Measurements from ENCODE around the gene PNPLA3. TPM values are rescaled to one million over a fixed set of nuclear protein-coding genes. Genes with fewer than 3 reads are reported as not detected.
"Not testable (repeated sequence)": the region's sequence is repeated elsewhere in the genome, so short reads cannot be mapped to it uniquely, and the experiment has no call there.

Gene PNPLA3
- total RNA-seq, 2 experiments from 2014 or later, result 0.58 to 0.70 TPM

DNA sequence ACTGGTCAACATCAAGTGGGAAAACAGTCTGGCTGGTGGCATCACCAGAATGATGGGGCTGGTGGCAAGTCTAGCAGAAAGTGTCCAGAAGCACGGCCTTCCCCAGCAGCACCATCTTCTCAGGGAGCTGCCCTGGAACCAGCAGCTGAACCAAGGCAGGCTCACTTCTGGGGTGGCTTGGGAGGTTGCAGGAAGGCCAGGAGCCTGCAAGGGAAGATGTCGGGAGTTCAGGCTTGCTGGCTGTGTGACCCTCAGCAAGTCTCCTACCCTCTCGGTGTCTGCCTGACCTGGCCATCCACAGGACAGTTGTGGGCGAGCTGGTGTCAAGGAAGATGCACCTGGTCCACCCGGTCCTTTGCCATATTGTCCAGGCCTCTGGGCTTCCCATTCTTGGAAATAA is 29.5 kb upstream of the PNPLA3 start:
- TF ChIP-seq, protein P1, sequence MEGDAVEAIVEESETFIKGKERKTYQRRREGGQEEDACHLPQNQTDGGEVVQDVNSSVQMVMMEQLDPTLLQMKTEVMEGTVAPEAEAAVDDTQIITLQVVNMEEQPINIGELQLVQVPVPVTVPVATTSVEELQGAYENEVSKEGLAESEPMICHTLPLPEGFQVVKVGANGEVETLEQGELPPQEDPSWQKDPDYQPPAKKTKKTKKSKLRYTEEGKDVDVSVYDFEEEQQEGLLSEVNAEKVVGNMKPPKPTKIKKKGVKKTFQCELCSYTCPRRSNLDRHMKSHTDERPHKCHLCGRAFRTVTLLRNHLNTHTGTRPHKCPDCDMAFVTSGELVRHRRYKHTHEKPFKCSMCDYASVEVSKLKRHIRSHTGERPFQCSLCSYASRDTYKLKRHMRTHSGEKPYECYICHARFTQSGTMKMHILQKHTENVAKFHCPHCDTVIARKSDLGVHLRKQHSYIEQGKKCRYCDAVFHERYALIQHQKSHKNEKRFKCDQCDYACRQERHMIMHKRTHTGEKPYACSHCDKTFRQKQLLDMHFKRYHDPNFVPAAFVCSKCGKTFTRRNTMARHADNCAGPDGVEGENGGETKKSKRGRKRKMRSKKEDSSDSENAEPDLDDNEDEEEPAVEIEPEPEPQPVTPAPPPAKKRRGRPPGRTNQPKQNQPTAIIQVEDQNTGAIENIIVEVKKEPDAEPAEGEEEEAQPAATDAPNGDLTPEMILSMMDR (IDR thresholded peaks at IDR 0.05), result no peak
- DNase-seq (no peak), ATAC-seq (no peak)
- ChIA-PET POLR2A (no interaction called here), CTCF (no interaction called here)
- peaks cover 3% of the 10 kb centered on the region for H3K4me1 Mint-ChIP-seq (ENCODE audit: low read depth)
- H3K4me3 Mint-ChIP-seq, result no peak overlapping the region
- H3K27me3 Mint-ChIP-seq, result peaks cover 22% of the 10 kb centered on the region
- H3K9me3 Mint-ChIP-seq, result no peaks in the 10 kb centered on the region
- H3K27ac Mint-ChIP-seq, result no peak overlapping the region
- intact Hi-C loops (cut with micrococcal nuclease), result no loop called here
- no peaks in the 10 kb centered on the region for H3K36me3 Mint-ChIP-seq (ENCODE audit: low read depth)

DNA sequence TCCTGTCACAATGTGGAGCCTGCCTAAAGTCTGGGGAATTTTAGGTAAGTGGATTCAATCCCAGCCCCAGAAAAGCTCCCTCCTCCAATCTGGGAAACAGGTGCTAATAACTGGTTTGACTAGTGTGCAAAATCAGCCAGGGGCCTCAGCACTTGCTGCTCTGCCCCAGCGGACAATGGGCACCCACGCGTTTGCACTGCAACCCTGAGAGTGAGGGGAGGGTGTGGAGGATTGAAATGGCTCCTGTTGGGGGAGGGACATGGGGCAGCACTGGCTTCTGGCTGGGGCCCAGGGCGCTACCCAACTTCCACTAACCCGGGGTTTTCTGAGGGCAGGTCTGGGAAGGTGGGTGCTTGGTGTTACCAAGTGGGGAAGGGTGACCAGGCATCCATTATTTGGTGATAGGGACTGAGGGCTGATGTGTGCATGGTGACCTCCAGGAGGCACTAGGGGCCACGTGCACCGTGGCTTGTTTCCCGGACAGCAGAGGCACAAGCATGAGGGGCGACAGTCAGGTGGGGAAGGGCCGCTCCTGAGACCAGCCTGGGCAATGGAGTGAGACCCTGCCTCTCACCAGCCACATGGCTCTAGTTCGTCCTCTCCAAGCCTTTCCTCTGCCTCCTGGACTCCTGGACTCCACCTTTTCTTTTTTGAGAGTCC is 27.5 kb upstream of the PNPLA3 start:
- no peak for ATAC-seq
- no peaks in the 10 kb centered on the region for H3K36me3 Mint-ChIP-seq (ENCODE audit: low read depth)
- H3K27me3 Mint-ChIP-seq, result peaks cover 12% of the 10 kb centered on the region

DNA sequence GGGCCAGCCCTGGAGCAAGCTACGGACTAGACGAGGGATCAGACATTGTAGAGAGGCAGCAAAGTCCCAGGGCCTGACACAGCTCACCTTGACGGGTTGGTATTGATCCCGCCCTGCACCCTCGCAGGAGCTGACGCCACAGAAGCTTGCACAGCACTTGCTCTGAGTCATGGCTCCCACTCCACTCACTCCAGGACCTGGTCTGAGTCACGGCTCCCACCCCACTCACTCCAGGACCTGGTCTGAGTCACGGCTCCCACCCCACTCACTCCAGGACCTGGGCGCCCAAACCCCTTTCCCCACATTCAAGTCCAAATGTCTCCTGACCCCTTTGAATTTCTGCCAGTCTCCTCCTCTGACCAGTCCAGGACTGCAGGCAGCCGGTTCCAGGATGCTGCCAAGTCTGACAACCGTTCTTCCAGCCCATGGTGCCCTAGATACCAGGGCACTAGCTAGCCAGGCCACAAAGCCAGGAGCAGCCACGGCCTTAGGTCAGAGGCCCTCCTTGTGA is 25.8 kb upstream of the PNPLA3 start:
- ATAC-seq (no peak), DNase-seq (no peak)
- TF ChIP-seq, protein P1 (IDR thresholded peaks at IDR 0.05), result no peak
- peaks cover 8% of the 10 kb centered on the region for H3K27me3 Mint-ChIP-seq
- ChIA-PET POLR2A (interaction anchor here (0.6 kb wide), 1 partner anchor 1180 kb away, joined by 3 read pairs; no protein-coding TSS in a partner anchor), CTCF (interaction anchor here (1.0 to 1.7 kb wide), 4 partner anchors 11 to 48 kb away, joined by 3 to 7 read pairs (median 5); no protein-coding TSS in a partner anchor)
- H3K36me3 Mint-ChIP-seq (ENCODE audit: low read depth), result no peaks in the 10 kb centered on the region
- no peaks in the 10 kb centered on the region for H3K4me1 Mint-ChIP-seq (ENCODE audit: low read depth)
- intact Hi-C loops (cut with micrococcal nuclease), result no loop called here
- no peak overlapping the region for H3K27ac Mint-ChIP-seq
- H3K9me3 Mint-ChIP-seq, result no peaks in the 10 kb centered on the region
- H3K4me3 Mint-ChIP-seq, result no peak overlapping the region

More for the DNA sequence above, 27.5 kb upstream of the PNPLA3 start:
- intact Hi-C loops (cut with micrococcal nuclease), result no loop called here
- H3K4me3 Mint-ChIP-seq, result no peak overlapping the region
- DNase-seq, result no peak
- H3K27ac Mint-ChIP-seq, result no peak overlapping the region
- H3K9me3 Mint-ChIP-seq, result no peaks in the 10 kb centered on the region
- H3K4me1 Mint-ChIP-seq (ENCODE audit: low read depth), result peaks cover 3% of the 10 kb centered on the region
- ChIA-PET POLR2A (no interaction called here), CTCF (interaction anchor here (1.5 to 1.6 kb wide), 2 partner anchors 11 to 50 kb away, joined by 3 to 5 read pairs; no protein-coding TSS in a partner anchor)
- TF ChIP-seq, protein P1 (IDR thresholded peaks at IDR 0.05), result no peak

DNA sequence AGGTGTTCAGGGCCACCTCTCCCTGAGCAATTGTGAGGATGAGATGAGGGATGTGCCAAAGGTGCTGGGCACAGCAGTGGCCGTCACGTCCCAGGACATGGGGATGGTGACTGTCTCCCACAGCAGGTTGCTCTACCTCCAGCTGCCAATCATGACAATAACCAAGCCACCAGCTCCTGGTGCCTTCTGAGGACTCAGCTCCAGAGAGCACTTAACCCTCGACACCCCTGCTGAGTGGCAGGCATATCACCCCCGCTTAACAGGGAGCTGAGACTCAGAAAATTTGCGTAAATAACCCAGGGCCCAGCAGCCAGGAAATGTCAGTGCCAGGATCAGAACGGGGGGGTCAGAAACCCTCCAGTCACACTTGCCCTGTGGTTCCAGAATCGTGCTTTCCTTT is 23.4 kb upstream of the PNPLA3 start:
- no peak overlapping the region for H3K27ac Mint-ChIP-seq
- no peaks in the 10 kb centered on the region for H3K36me3 Mint-ChIP-seq (ENCODE audit: low read depth)
- CTCF ChIA-PET, result interaction anchor here (1.3 to 2.4 kb wide), 2 partner anchors 15 to 17 kb away, joined by 5 to 17 read pairs; no protein-coding TSS in a partner anchor
- TF ChIP-seq, protein P1 (IDR thresholded peaks at IDR 0.05), result no peak
- H3K9me3 Mint-ChIP-seq, result no peaks in the 10 kb centered on the region
- H3K4me3 Mint-ChIP-seq, result no peak overlapping the region
- H3K27me3 Mint-ChIP-seq, result peaks cover 3% of the 10 kb centered on the region
- ATAC-seq (no peak), DNase-seq (no peak)
- POLR2A ChIA-PET, result interaction anchor here (1.3 kb wide), 1 partner anchor 26 kb away, joined by 4 read pairs; no protein-coding TSS in a partner anchor
- intact Hi-C loops (cut with micrococcal nuclease), result no loop called here
- no peaks in the 10 kb centered on the region for H3K4me1 Mint-ChIP-seq (ENCODE audit: low read depth)

DNA sequence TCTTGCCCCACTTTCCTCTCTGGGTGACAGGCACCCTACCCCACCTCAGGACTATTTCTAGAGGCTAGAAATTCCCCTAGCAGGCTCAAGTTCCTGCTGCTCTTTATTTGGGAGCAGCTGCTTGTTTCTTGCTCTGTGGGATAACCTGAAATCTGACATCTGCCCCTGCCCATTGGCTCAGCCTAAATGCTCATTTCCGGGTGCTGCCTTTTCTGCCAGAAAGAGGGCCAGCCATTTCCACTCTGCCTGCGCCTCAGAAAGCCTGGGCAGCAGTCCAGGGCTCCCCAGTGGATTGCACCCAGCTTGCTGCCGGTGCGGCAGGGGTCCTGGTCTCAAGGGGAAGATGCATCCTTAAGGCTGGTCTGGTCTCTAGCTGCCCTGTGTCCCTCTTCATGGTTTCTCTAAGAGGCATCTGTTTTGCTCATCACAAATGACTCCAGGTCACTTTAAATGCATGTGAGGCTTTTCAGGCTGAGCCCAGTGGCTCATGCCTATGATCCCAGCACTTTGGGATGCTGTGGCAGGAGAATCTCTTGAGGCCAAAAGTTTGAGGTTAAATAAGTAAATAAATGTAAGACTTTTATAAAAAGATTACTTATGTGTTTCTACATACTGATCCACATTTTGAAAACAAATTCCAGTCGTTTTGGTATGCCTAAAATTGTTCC is 21.5 kb upstream of the PNPLA3 start:
- Mint-ChIP-seq H3K36me3 (ENCODE audit: low read depth) (no peaks in the 10 kb centered on the region), H3K4me3 (no peak overlapping the region), H3K4me1 (ENCODE audit: low read depth) (no peaks in the 10 kb centered on the region), H3K27me3 (peaks cover 3% of the 10 kb centered on the region), H3K27ac (no peak overlapping the region), H3K9me3 (no peaks in the 10 kb centered on the region)
- no peak for ATAC-seq
- TF ChIP-seq, protein P1 (IDR thresholded peaks at IDR 0.05), result no peak
- intact Hi-C loops (cut with micrococcal nuclease), result no loop called here
- no peak for DNase-seq
- POLR2A ChIA-PET, result no interaction called here
- CTCF ChIA-PET, result interaction anchor here (0.8 to 2.5 kb wide), 2 partner anchors 19 kb away, joined by 3 to 6 read pairs; no protein-coding TSS in a partner anchor

DNA sequence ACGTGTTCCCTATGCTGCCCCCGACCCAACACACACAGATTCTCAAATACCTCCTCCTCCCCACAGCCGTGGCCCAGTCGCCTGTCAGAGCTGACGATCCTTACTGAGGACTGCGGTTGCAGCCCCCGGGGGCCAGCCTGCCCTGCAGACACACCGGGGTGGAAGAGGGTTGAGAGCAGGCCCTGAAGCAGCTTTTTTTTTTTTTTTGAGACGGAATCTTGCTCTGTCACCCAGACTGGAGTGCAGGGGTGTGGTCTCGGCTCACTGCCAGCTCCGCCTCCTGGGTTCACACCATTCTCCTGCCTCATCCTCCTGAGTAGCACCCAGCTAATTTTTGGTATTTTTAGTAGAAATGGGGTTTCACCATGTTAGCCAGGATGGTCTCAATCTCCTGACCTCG is 20.6 kb upstream of the PNPLA3 start:
- H3K4me1 Mint-ChIP-seq (ENCODE audit: low read depth); POLR2A ChIA-PET; H3K9me3 Mint-ChIP-seq; H3K36me3 Mint-ChIP-seq (ENCODE audit: low read depth); ATAC-seq; H3K27me3 Mint-ChIP-seq; intact Hi-C loops (cut with micrococcal nuclease); DNase-seq; H3K27ac Mint-ChIP-seq; H3K4me3 Mint-ChIP-seq: not testable (repeated sequence)
- CTCF ChIA-PET, result interaction anchor here (2.5 kb wide), 1 partner anchor 20 kb away, joined by 6 read pairs; no protein-coding TSS in a partner anchor
